Ovary (tissue), 3 donors: ENCODE results near the gene PANK1.

Experiments used
- POLR2A ChIP-seq: fragments of 450-650 bp; IDR thresholded peaks from one replicate; pipeline ENCODE4 v1.6.1; 2017; ENCODE audit warnings: antibody characterized with exemption, mild to moderate bottlenecking, moderate library complexity
- TF ChIP-seq, protein P1 (sequence below), 3 donors: fragments of 450-650 bp in 2 of 3; fragments of 200-600 bp in 1 of 3; IDR thresholded peaks; one replicate each; pipeline versions ENCODE4 v1.5.1 to v1.8.0; 2016 to 2022; ENCODE audit warnings: antibody characterized with exemption in 3 of 3, mild to moderate bottlenecking in 1 of 3
- donor health status: DM: no; HTN: no; CAD: no.

DNA sequence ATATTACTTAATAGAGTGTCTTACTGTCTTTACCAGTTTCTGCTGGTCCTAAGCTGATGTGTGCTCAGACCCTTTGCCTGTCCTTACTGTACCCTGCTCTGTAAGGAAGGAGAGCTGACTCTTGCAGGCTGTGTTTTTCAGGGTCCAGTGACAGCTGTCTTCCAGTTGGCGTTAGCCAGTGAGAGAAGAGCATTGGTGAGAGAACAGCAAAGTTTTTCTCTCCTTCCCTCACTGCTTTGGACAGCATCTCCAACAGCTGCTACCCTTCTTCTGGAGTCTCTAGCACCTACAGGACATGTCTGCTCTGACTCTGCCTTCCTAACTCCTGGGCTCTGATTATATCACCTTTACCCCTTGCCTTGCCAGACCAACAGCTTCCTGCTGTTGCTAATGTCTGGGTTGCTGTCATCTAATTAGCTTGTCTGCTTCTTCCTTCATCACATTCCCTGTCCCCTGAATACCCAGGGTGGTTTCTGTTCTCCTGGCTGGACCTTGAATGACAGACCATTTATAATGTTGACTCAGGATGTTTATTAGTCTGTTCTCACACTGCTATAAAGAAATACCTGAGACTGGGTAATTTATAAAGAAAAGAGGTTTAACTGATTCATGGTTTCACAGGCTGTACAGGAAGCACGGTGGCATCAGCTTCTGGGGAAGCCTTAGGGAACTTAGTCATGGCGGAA is 23.5 kb upstream of the PANK1 start:
- TF ChIP-seq, protein P1, sequence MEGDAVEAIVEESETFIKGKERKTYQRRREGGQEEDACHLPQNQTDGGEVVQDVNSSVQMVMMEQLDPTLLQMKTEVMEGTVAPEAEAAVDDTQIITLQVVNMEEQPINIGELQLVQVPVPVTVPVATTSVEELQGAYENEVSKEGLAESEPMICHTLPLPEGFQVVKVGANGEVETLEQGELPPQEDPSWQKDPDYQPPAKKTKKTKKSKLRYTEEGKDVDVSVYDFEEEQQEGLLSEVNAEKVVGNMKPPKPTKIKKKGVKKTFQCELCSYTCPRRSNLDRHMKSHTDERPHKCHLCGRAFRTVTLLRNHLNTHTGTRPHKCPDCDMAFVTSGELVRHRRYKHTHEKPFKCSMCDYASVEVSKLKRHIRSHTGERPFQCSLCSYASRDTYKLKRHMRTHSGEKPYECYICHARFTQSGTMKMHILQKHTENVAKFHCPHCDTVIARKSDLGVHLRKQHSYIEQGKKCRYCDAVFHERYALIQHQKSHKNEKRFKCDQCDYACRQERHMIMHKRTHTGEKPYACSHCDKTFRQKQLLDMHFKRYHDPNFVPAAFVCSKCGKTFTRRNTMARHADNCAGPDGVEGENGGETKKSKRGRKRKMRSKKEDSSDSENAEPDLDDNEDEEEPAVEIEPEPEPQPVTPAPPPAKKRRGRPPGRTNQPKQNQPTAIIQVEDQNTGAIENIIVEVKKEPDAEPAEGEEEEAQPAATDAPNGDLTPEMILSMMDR (IDR thresholded peaks at IDR 0.05): no peak
- TF ChIP-seq POLR2A: no peak
